ENCODE results near the gene IREB2.
"Not testable (repeated sequence)": the region's sequence is repeated elsewhere in the genome, so short reads cannot be mapped to it uniquely, and the experiment has no call there.

The IREB2 gene

DNA sequence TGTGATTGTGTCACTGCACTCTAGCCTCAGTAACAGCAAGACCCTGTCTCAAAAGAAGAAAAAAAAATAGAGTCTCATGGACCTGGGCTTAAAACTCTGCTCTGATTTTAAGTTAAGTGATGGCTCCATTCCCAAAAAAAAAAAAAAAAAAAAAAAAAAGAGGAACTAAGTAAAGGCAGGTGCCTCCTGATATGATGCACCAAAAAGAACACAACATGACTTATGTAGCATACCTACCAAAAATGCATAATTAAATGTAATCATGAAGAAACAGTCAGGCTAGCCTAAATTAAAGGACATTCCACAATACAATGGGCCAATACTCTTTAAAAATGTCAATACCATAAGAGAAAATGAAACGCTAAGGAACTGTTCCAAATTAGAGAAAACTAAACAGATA lies 5.4 kb upstream of the IREB2 start:
- no peak for ATAC-seq
- TF ChIP-seq OSR1 (CRISPR knock-in tag; IDR thresholded peaks at IDR 0.05) (no peak), CSDC2 (CRISPR knock-in tag; IDR thresholded peaks at IDR 0.05) (no peak), PATZ1 (CRISPR knock-in tag; IDR thresholded peaks at IDR 0.05; ENCODE audit: borderline replicate concordance) (no peak), ZNF70 (CRISPR knock-in tag; IDR thresholded peaks at IDR 0.05) (no peak)

- TF ChIP-seq ZNF565 (CRISPR knock-in tag; conservative IDR thresholded peaks at IDR 0.05; ENCODE audit: low read depth) (no peak), BACH2 (CRISPR knock-in tag; IDR thresholded peaks at IDR 0.05; ENCODE audit: borderline replicate concordance) (no peak), TOX (CRISPR knock-in tag; IDR thresholded peaks at IDR 0.05; ENCODE audit: borderline replicate concordance) (no peak), OSR1 (CRISPR knock-in tag; IDR thresholded peaks at IDR 0.05) (no peak), ZFP3 (CRISPR knock-in tag; IDR thresholded peaks at IDR 0.05) (no peak)
- TF ChIP-seq, protein P1, sequence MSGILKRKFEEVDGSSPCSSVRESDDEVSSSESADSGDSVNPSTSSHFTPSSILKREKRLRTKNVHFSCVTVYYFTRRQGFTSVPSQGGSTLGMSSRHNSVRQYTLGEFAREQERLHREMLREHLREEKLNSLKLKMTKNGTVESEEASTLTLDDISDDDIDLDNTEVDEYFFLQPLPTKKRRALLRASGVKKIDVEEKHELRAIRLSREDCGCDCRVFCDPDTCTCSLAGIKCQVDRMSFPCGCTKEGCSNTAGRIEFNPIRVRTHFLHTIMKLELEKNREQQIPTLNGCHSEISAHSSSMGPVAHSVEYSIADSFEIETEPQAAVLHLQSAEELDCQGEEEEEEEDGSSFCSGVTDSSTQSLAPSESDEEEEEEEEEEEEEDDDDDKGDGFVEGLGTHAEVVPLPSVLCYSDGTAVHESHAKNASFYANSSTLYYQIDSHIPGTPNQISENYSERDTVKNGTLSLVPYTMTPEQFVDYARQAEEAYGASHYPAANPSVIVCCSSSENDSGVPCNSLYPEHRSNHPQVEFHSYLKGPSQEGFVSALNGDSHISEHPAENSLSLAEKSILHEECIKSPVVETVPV (CRISPR knock-in tag; IDR thresholded peaks at IDR 0.05), result no peak
- ATAC-seq, result no peak
Observed at GRCh38 chr15:78434134-78434533, 3.9 kb upstream of the IREB2 start.

DNA sequence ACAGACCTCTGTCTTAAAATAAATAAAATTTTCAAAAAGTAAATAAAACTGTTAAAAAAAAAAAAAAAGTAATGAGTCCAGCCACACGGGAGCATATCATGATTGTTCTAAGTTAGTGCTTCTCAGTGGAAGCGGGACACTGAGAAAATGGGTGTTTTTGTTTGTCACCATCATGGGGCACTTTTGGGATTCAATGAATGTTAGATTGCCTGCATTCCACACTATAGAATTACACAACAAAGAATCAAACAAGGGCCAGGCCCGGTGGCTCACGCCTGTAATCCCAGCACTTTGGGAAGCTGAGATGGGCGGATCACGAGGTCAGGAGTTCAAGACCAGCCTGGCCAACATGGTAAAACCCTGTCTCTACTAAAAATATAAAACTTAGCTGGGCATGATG lies 3.3 kb upstream of the IREB2 start:
- not testable (repeated sequence) for ATAC-seq

DNA sequence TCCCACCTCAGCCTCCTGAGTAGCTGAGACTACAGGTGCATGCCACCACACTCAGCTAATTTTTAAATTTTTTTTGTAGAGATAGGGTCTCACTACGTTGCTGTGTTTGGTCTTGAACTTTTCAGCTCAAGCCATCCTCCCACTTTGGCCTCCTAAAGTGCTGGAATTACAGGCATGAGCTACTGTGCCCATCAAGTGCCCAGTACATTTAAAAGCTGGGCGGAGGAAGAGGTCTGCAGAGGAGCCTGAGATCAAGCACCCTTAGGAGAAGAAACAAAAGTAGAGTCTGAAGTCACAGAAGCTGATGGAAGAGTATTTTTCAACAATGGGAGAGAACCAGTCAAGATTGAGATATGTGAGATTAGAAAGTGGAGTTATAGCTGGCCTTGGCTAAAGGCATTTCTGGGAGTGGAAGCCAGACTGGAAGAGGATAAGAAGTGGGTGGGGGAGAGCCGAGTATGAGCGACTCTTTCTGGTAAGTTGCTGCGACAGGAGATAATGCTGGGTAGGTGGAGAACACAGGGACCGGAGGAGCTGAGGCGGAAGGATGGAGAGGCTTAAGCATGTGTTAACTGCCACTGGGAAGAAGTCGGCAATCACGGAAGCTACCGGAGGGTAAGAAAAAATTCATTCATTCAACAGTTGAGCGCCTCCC lies 782 bp upstream of the IREB2 start:
- TF ChIP-seq ISL1 (CRISPR knock-in tag; IDR thresholded peaks at IDR 0.05) (no peak), SNAI2 (CRISPR knock-in tag; IDR thresholded peaks at IDR 0.05) (no peak), BACH2 (CRISPR knock-in tag; IDR thresholded peaks at IDR 0.05; ENCODE audit: borderline replicate concordance) (no peak), RARB (CRISPR knock-in tag; IDR thresholded peaks at IDR 0.05) (no peak), OSR1 (CRISPR knock-in tag; IDR thresholded peaks at IDR 0.05) (no peak), ARNTL (CRISPR knock-in tag; IDR thresholded peaks at IDR 0.05; ENCODE audit: borderline replicate concordance, low read depth) (no peak), CREB5 (CRISPR knock-in tag; IDR thresholded peaks at IDR 0.05; ENCODE audit: low read depth) (no peak), CSDC2 (CRISPR knock-in tag; IDR thresholded peaks at IDR 0.05) (no peak), PATZ1 (CRISPR knock-in tag; IDR thresholded peaks at IDR 0.05; ENCODE audit: borderline replicate concordance) (no peak), GLIS3 (CRISPR knock-in tag; IDR thresholded peaks at IDR 0.05) (no peak), PPARA (CRISPR knock-in tag; IDR thresholded peaks at IDR 0.05; ENCODE audit: borderline replicate concordance) (no peak), ZC3H10 (CRISPR knock-in tag; IDR thresholded peaks at IDR 0.05) (no peak), TOX (CRISPR knock-in tag; IDR thresholded peaks at IDR 0.05; ENCODE audit: borderline replicate concordance) (no peak)
- TF ChIP-seq, protein P1 (CRISPR knock-in tag; IDR thresholded peaks at IDR 0.05), result no peak
- TF ChIP-seq, protein P2, sequence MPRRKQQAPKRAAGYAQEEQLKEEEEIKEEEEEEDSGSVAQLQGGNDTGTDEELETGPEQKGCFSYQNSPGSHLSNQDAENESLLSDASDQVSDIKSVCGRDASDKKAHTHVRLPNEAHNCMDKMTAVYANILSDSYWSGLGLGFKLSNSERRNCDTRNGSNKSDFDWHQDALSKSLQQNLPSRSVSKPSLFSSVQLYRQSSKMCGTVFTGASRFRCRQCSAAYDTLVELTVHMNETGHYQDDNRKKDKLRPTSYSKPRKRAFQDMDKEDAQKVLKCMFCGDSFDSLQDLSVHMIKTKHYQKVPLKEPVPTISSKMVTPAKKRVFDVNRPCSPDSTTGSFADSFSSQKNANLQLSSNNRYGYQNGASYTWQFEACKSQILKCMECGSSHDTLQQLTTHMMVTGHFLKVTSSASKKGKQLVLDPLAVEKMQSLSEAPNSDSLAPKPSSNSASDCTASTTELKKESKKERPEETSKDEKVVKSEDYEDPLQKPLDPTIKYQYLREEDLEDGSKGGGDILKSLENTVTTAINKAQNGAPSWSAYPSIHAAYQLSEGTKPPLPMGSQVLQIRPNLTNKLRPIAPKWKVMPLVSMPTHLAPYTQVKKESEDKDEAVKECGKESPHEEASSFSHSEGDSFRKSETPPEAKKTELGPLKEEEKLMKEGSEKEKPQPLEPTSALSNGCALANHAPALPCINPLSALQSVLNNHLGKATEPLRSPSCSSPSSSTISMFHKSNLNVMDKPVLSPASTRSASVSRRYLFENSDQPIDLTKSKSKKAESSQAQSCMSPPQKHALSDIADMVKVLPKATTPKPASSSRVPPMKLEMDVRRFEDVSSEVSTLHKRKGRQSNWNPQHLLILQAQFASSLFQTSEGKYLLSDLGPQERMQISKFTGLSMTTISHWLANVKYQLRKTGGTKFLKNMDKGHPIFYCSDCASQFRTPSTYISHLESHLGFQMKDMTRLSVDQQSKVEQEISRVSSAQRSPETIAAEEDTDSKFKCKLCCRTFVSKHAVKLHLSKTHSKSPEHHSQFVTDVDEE (CRISPR knock-in tag; IDR thresholded peaks at IDR 0.05), result no peak
- TF ChIP-seq, protein P3, sequence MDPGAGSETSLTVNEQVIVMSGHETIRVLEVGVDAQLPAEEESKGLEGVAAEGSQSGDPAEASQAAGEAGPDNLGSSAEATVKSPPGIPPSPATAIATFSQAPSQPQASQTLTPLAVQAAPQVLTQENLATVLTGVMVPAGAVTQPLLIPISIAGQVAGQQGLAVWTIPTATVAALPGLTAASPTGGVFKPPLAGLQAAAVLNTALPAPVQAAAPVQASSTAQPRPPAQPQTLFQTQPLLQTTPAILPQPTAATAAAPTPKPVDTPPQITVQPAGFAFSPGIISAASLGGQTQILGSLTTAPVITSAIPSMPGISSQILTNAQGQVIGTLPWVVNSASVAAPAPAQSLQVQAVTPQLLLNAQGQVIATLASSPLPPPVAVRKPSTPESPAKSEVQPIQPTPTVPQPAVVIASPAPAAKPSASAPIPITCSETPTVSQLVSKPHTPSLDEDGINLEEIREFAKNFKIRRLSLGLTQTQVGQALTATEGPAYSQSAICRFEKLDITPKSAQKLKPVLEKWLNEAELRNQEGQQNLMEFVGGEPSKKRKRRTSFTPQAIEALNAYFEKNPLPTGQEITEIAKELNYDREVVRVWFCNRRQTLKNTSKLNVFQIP (CRISPR knock-in tag; IDR thresholded peaks at IDR 0.05; ENCODE audit: borderline replicate concordance, low read depth), result no peak
- no peak; the same call in 1 of the 3 replicates for ATAC-seq
